Endometrium (tissue), 2 donors: ENCODE measurements around the gene PI16.

Experiments used
- FAIRE-seq: peaks from 2 replicates; lab custom pipeline; 2012; peaks lifted over from hg19 to GRCh38; lab: Jason Lieb, UNC
- donor health status: control.
- donor health status: control.

Gene PI16

DNA sequence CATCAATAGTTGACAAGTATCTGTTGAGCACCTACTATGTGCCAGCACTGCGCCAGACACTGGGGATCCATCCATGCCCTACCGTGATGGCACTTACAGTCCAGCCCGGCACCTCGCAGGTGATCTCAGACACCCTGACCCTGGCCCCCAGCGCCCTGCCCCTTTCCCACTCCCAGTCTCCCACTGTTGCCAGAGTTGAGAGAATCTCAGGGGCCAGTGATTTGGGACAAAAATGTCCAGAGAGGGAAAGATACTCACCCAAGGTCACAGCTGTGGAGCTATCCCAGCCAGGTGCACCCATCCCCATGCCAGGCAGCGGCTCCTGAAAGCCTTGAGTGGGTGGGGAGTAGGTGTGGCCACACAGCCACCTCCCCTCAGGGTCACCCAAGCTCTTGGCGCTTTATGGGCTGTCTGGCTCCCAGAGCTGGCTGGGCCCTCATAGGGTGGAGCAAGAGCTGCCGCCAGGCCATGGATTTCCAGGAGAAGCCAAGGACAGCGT is 3.3 kb downstream of the PI16 start:
- no peak for FAIRE-seq

DNA sequence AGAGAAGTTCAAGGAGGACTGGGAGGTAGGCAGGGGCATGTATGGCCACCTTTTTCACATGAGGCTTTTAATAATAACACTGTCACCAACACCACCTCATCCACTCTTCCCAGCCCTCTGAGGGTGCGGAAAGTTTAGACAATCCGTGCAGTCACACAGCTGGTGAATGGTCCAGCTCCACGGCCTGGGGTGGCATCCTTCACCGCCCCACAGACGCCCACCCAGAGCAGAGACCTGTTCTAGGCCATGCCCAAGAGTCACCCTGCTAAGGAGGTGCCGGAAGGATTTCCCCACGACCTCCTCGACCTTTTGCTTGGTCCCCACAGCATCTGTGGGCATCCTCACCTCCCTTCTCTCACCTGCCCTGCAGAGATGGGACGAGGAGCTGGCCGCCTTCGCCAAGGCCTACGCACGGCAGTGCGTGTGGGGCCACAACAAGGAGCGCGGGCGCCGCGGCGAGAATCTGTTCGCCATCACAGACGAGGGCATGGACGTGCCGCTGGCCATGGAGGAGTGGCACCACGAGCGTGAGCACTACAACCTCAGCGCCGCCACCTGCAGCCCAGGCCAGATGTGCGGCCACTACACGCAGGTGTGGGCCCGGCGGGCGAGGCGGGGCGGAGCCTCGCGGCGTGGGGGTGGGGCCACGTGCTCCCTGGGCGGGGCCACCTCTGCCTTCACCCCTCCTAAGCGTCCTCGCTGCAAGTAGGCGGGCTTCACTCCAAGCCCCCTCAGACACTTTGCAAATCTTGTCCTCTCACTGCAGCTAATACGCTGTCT is 4.4 kb downstream of the PI16 start:
- no peak for FAIRE-seq

DNA sequence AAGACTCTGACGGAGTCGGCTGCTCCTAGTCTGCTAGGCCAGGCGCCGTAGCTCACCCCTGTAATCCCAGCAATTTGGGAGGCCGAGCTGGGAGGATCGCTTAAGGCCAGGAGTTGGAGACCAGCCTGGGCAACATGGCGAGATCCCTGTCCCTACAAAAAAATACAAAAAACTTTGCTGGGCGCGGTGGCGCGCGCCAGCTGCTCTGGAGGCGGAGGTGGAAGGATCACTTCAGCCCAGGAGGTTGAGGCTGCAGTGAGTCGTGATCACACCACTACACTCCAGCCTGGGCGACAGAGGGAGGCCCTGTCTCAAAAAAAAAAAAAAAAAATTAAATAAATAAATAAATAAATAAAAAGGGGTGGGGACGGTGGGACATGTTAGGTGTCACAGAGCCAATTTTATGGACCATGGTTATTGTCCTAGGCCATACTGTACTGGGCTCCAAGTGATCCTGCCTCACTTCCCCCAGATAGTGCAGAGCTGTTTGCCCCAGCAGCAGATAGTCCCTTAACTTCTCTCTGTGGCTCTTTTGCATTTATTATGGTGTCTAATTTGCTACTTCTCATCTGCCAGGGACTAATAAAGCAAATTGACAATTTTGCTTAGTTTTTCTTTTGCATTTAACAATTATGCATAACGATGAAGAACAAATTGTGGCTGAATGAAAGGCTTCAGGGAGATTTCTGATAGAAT is 5.2 kb downstream of the PI16 start:
- no peak for FAIRE-seq

DNA sequence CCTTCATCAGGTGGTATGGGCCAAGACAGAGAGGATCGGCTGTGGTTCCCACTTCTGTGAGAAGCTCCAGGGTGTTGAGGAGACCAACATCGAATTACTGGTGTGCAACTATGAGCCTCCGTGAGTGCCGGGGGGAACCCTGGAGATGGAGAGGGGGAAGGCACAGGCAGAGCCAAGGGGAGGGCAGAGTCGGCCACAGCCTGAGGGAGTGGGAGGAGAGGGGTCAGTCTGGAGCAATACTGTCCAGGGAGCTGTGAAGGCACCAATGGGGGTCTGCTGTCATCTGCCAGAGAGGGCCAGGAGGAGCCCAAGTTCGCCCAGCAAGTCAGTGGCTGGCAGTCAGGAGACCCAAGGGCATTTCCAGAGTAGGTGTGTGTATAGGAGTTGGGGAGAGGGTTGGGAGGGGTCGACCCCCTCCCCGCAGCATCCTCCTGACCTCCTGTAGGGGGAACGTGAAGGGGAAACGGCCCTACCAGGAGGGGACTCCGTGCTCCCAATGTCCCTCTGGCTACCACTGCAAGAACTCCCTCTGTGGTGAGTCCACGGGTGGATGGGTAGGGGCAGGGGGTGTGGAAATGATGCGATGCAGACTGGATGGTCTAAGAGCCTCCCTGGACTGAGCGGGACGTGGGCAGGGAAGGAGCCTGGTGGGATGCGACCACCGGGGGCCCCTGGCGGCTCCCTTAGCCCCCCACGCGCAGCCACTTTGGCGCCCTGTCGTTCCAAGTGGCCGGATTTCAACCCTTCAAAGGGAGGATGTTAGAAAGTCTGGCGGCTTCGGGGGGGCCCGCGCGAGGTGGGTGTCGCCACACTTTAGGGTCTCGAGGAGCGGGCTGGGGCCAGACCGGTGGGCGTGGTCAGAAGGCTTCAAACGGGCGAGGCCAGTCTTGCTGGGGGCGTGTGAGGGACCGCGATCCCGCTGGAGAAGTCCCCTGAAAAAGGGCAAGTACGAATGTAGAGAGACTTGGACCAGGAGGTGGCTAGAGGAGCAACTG is 7.2 kb downstream of the PI16 start:
- FAIRE-seq = no peak

DNA sequence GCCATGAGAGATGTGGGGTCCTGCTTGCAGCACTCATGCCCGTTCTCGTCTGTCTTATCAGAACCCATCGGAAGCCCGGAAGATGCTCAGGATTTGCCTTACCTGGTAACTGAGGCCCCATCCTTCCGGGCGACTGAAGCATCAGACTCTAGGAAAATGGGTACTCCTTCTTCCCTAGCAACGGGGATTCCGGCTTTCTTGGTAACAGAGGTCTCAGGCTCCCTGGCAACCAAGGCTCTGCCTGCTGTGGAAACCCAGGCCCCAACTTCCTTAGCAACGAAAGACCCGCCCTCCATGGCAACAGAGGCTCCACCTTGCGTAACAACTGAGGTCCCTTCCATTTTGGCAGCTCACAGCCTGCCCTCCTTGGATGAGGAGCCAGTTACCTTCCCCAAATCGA is 8.3 kb downstream of the PI16 start:
- no peak for FAIRE-seq

DNA sequence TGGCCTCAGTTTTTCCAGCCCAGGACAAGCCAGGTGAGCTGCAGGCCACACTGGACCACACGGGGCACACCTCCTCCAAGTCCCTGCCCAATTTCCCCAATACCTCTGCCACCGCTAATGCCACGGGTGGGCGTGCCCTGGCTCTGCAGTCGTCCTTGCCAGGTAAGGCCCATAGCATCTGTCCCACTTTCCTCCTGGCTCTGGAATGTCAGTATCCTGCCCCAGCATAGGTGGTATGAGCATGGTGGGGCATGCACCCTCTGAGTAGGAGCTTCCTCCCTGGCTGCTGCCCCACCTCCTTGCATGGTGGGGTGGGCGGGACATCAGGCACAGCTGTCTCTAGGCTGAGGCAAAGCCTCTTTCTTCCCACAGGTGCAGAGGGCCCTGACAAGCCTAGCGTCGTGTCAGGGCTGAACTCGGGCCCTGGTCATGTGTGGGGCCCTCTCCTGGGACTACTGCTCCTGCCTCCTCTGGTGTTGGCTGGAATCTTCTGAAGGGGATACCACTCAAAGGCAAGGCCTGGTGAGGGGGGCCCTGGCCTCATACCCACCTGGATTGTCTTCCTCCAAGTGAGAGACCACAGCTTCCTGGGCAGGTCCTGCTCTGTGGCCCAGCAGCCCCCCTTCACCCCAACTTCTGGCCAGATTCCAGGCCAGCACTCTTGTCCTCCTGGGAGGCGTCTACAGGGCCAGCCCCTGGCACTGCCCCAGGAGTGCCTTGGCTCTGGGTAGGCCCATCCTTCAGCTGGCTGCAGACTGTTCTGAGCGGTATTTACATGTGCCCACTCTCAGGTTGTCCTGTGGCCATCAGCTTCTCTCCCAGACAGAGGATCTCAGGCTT is 9.1 kb downstream of the PI16 start:
- FAIRE-seq = no peak

DNA sequence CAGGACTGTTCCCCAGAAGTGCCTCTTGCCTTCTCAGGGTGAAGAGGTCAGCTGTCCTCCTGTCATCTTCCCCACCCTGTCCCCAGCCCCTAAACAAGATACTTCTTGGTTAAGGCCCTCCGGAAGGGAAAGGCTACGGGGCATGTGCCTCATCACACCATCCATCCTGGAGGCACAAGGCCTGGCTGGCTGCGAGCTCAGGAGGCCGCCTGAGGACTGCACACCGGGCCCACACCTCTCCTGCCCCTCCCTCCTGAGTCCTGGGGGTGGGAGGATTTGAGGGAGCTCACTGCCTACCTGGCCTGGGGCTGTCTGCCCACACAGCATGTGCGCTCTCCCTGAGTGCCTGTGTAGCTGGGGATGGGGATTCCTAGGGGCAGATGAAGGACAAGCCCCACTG is 9.8 kb downstream of the PI16 start:
- no peak for FAIRE-seq

DNA sequence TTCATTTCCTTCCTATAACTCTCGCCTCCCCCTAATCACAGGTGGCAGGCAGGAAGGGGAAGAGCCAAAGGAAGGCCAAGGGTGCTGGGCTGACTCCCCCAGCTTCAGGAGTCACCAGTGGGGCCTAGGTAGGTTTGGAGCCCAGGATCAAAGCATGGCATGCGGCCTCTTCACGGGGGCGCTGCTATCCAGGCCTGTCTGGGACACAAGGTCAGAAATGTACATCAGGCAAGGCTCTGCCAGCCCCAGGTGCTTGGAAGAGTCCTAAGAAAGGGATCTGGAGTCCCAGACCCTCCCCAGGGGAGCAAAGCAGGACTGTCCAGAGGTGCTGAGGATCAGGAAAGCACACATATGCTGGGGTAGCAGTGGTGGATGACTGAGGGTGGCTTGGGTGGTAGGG is 10.4 kb downstream of the PI16 start:
- no peak for FAIRE-seq

DNA sequence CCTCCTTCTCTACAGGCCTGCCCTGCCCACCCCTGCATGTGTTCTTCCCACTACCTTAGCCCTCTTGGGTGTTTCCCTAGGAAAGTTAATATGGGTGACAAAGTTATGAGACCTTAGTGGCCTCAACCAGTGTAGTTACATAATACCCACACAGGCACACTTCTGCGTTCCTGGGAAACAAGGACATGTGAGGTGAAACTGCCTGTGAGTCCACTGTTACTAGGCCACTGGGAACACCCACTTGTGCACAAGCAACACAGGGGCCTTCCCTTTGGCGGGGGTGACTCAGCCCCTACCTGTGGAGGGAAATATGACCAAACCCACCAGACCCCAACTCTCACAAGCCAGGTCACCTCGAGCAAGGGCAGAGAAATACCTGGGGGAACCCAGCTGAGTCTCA is 12.8 kb downstream of the PI16 start:
- FAIRE-seq = no peak

DNA sequence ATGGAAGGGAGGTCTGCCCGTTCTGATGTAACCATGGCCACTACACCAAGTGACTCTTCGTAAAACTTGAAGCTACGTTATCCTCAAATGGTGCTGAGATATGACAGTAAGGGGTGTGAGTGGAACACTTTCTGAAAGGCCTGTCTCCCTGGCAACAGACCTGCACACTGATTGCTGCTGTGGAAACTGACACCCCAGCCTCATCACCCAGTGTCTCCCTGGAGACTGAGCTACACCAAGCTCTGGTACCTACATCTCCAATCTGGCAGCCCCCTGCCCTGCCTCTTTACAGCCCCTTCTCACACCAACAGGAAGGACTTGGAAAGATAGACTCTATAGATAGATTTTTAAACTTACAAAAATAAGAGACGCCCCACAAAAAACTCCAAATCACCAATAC is 13.2 kb downstream of the PI16 start:
- FAIRE-seq = no peak

DNA sequence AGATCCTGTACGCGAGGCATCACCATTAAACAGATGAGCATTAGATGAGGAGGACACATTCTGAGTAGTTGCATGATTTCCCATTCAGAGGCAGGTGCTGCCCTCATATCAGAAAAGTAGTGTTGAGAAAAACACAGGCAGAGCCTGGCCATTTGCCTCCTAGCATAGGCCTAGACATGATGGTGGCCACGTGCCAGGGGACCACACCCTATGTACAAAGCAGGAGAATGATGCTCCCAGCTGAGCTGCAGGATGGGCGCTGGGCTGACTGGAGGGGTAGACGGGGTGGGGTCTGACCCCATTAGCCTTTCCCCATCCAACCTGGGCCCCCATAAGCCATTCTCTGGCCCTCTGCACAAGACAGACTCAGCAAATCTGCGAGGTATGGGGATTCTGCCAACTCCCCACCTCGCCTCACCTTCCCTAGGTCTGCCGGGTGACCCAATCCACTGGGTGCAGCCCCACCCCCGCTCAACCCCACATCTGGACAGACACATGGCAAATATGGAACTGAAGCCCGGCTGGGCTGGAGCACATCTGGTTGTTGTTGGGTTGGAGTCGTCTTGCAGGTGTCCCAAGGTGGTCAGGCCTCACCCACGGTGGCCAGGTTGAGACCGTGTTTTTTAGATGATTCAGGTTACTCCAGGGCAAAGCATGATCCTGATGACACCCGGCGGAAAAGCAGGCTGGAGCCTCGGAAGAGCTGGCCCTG is 13.9 kb downstream of the PI16 start:
- FAIRE-seq = no peak

DNA sequence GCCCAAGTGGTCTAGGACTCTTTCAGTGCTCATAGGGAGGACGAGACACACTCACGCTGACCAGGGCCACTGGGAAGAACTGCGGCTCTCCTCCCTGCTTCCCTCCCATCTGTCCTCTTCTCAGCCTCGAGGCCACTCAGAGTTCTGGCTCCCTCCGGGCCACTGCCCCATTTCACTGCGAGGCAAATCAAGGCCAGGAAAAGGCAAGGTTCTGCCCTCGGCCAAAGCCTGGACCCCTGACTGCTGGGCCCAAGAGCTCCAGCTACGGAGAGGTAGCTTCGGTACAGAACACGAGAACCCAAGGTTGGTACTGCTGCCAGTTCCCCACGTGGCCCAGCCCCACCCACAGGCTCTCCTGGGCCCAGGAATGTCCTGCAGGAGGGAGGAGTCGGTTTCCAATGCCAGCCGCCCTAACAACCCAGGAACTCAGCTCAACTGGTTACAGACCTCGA is 14.7 kb downstream of the PI16 start:
- FAIRE-seq = no peak

DNA sequence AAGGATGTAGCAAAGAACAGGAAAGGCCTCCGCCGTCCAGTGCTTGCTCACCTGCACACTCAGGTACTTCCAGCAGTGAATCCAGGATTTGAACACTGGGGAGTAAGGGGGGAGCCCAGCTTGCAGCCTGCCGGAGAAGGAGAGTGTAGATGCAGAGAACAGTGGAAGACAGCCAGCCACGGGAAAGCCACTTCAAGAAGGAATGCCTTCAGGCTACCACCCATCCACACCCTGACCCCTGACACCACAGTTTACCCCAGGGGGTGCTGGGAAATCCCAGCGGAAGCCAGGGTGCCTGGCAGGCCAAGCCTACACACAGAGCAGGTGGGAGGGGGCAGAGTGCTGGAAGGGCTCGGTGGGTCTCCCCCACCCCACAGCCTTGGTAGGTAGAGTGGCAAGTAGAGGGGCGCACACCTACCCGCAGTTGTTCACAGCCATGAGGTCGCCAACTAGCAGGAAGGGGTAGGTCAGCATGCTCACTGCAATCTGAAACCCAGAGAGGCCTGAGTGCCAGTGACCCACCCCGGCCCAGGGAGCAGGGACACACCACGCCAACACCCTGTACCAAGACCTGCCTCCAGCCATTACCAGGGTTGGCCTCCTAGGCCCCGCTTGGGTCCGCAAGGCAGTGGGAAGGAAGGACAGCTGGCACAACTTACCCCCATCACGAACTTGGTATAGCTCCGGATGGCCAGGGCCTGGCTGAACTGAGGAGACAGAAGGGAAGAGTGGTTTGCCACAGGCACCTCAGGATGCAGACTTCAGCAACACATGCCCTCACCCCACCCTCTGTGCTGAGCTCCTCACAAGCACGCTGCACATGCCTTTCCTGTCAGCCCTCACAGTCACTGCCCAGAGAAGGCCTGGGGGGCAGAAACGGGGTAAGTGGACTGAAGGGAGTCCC is 15.7 kb downstream of the PI16 start:
- no peak for FAIRE-seq

DNA sequence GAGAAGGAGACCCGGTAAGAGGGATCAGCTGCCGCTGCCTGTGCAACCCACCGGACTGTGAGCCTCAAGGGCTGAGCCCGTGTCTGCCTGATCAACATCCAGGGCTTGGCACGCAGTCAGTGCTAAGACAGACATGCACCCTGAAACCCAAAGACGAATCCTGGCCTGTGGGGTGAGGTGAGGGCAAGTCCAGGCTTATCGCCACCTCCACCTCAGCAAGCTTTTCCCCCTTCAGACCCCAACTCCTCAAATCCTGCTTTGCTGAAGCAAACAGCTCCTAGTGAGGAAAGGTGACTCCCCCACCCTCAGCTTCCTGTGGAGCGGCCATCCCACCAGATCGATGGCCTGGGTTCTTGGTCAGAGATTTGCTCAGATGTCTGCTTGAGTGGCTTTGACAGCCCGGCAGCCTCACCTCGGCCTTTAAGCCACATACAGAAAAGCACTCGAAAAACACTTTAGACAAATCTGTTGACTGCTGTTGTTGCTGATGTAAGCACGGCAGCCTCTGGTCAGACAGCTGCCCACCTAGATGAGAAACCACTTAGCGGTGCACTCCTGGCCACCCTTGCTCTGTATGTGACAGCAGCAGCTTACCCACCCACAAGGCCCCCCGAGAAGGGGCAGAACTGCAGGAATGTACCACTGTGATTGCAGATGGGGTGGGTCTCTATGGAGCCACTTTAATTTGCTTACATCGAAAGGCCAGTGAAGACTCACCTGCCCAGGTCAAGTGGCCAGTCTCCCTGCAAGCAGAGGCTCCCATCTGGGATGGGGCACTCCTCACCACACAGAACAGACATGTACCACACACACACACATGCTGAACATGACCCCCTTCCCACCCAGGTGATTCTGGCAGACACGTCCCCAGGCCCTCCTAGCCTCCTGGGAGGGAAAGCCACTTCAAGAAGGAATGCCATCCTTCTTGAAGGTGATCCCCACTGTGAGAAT is 16.6 kb downstream of the PI16 start:
- no peak for FAIRE-seq

DNA sequence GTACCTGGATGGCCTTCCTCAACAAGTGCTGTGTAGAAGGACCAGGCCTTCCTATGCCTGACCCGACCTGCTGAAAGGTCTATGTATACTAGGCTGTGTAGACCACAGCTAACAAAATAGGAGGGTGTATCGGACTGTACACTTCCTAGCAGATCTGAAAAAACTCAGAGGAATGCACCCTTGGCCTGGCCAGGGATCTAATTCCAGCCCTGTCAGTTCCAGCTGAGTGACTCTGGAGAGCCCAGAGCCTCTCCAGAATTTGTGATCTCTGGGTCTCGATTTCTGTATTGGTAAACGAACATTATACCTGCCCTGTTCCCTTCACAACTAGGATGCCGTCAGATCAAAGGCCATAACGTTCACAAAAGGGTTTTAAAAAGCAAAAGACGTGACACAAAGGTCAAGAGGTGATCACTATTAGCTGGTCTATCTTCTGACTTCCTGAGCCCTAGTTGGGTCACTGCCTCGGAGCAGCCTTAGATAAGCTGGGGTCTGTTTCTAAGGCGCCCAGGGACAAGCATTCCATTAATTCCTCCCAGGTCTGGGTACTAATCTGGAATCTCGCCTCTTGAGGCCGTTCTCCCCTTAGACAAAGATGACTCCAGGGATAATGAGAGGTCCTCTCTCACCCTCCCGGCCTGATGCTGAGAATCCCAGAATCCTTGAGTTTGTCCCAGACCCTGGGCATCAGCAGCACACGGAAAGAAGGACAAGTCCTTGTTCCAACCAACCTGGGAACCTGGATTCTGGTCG is 17.6 kb downstream of the PI16 start:
- FAIRE-seq = no peak

DNA sequence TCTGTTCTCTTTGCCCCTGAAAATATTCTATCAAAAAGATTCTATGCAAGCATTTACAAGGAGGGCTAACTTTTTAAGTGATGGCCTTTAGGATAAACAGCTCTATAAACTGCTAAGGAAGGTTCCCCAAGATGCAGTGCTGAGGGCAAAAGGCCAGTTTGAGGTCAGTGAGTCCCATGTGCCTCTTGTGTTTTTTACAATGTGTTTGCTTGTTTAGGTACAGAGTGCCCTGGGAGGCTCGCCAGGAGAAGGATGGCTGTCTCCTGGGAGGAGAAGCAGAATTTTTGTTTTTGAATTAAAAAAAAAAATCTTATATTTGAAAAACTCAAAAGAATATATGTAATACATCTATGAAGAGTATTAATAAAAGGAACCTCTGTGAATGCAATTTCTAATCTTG is 18.7 kb downstream of the PI16 start:
- FAIRE-seq = no peak

DNA sequence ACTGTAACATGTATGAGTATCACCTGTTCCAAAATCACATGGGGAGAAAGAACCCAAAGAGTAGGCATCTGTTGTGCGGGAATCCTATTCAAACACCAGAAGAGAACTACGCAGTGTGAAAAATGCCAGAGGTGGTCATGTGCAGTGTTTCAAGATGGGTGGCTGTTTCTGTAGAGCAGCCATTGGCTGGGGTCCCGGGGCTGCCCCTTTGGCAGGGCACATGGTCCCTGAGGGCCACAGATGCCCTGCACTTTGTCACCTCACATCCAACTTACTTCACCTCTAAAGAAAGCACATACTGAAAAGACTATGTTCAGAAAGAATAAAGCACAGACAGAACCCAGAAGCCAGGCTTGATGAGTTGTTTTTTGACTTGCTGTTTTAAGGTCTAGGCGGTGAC is 19.1 kb downstream of the PI16 start:
- FAIRE-seq = no peak
